ENCODE measurements around the gene CNRIP1.
A peak's percentile ranks its signal among the peaks of the same experiment; 100 is the strongest.

Gene CNRIP1

GRCh38 chr2:68291314-68291713, 28.4 kb downstream of the CNRIP1 start:
- DNase-seq: no peak

GRCh38 chr2:68290901-68291300, 28.8 kb downstream of the CNRIP1 start:
- no peak for DNase-seq

DNA sequence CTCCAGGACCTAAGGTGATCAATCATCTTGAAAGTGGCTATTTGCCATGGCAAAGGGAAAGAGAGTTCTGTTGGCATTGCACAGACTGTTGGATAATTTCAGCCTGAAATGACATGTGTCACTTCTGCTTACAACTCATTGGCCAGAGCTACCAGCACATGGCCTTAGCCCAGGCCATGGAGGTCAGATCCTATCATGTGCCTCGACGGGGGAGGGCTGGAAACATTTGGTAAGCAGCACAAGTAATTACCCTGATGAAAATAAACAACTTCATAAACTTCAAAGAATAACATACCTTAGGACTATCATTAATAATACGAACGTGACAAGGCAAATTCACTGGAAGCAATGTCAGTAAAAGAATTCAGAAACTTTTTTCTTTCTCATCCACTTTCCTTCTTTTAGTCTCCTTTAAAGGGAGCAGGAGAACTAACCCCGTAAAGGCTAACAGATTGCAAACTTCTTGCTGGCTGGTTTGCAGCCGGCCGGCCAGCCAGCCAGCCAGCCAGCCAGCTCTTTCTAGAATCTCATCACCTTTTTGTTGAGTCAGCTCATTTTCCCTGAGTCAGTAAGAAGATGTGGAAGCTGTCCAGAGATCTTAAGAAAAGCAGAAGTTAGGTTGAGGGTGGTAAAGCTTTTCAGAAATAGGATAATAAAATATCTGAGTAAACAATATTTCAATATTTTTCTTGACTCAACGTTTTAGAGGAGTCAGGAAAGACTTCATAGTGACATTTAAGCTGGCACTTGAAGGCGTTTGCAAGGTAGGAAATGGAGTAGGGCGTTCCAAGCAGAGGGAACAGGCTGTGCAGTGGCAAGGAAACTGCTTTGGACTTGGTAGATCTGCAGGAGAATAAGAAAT, 31.9 kb downstream of the CNRIP1 start:
- no peak for DNase-seq

DNA sequence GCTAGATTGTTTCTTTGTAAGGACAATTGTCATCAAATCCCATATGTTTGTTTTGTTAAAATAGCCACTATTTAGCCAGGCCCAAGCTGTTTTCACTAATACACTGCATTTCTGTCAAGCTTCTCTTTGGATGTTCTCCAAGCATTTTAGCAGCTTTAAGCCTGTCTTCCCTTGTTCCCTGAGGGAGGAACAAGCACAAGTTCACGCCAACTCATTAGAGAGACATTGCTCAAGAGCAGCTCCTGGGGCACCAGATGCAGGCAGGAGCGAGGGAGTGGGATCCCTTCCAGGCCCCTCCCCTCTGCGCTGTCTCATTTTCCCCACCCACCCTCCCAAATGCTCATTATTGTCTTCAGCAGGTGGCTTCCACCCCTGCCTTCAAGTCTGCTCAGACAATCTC, 34.9 kb downstream of the CNRIP1 start:
- DNase-seq: no peak

GRCh38 chr2:68283419-68283812, 36.3 kb downstream of the CNRIP1 start:
- no peak for DNase-seq

DNA sequence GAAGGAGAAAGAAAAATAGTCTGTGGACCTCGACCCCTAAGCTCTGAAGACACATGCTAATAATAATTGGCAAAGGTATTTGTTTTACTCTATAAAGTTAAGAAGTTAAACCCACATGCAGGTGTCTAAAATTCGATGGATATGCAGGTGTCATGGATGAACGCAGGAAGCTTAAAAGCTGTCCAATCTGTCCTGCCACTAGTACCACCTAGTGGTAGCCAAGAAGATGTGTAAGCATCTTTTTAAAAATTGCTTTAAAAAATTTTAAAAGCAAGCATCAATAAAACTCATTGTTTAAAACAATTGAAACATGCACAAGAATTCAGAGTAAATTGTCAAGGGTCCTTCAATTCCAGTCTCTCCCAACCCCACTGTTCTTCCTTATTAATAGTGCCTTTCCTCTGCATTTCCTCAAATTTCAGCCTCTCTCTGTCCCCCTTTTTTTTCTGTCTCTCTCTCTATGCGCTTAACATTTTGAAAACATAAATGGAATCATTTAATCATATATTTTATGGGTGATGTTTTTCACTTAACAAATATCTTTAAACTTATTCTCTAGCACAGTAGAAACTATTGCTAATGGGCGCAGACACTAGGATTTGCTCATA, 36.8 kb downstream of the CNRIP1 start:
- DNase-seq: no peak

- no peak for DNase-seq
These were observed 39.0 kb downstream of the CNRIP1 start for GRCh38 chr2:68280796-68281195.

- no peak for DNase-seq
These were observed 39.4 kb downstream of the CNRIP1 start for GRCh38 chr2:68280348-68280747.

GRCh38 chr2:68279691-68280090, 40.1 kb downstream of the CNRIP1 start:
- no peak for DNase-seq

DNA sequence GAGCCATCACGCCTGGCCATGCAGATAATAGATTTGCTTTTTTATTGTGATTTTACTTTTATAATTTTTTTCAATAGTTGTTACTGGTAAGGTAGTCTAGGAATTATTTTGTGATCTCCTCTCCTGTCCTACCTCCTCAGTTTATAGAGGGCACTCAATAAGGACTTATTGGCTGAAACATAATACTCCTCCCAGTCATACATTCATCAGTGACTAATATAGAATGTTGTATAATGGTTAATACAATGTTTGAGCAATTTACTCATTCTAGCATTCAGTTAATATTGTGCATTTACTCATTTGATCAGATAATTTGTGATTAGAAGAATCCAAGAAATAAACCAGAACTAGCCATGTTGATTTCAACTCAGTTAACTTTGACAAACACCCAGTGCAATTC, 41.6 kb downstream of the CNRIP1 start:
- no peak for DNase-seq

- no peak for DNase-seq
These were observed 45.7 kb downstream of the CNRIP1 start for GRCh38 chr2:68274022-68274421.

GRCh38 chr2:68272246-68272994, 47.3 kb downstream of the CNRIP1 start:
- no peak for DNase-seq

GRCh38 chr2:68266655-68267054, 53.1 kb downstream of the CNRIP1 start:
- no peak for DNase-seq

DNA sequence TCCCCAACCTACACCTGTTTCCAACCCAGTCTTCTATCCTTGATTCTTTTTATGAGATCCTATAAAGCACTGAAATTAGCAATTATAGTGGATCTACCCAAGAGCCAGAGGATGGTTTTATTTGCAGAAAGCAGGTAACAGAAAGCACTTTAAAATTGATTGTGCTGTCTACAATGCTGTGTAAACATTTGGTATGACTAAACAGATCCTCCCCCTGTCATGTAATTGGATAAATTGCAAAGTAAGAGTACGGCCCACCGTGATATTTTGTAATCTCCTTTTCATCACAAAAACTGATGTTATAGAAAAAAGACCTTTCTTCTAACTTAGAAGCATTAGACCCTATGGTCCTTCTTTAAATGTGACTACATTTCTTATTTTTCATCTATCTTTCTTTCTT, 56.1 kb downstream of the CNRIP1 start:
- no peak for DNase-seq

DNA sequence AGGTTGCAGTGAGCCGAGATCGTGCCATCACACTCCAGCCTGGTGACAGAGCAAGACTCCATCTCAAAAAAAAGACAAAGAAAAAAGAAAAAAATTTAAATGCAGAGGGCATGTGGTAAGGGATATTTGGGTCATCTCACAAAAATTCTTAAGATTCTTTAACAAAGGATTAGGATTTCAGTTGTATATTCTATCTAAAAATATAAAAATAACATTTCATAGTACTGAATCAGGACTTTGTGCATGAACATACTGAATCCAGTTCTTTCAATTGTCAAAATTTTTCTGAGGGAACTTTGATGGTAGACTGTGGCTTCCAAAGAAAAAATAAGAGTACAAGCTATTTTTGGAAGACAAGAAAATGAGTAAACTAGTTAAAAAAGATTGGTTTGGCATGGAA, 60.9 kb downstream of the CNRIP1 start:
- no peak for DNase-seq

DNA sequence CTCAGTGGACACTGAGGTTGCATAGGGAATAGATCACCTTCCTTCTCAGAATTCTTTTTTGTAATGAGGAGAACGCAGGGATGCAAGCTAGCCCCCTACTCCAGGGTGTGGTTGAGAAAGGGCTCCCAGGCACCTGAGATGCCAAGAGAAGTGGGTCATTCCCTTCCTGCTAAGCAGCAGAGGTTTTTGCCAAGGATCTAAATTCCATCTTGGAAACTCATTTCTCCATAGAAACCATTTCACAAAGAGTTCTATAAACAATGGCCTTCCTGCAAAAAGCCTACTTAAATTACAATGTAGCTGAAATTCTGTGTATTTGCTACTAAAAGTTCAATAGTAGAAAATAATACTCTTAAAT, 63.7 kb downstream of the CNRIP1 start:
- DNase-seq: no peak

DNA sequence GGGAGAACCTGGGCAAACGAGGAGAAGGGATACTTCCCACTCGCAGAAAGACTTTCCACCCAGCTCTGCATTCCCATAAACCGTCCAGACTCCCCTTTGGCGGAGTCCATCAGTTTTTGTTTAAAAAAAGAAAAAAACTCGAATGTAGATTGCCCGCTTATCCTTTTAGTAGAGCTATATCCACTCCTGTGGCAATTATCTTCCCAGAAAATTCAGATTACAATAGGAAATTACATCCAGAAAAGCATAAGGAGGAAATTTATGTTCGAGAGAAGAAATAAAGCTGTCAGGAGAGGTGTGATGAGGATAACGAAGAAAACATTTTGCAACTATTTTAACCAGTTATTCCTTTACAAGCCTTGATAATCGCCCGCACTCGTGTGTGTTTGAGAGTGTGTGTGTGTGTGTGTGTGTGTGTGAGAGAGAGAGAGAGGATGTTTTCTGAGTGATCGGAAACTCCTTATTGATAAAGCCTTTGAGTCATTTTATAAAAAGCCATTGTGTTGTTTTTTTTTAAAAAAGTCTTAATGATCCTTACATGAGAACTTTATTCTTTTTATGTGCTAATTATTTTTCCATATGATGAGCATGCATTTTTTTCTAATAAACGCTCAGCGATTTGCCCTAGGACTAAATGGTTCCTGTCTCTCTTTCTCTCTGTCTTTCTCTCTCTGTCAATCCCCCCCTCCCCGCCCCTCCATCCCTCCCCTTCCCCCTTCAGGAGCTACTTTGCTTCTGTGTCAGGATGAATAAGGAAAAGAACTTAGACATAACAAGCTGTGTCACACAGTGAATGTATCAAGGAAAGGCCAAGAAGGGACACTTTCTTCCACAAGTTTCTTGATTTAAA, 66.3 kb downstream of the CNRIP1 start:
- DNase-seq: no peak

- peak; percentile 95 for DNase-seq
These were observed 67.1 kb downstream of the CNRIP1 start, which contains the start of gene PPP3R1 for GRCh38 chr2:68252400-68253218. TSS of gene PPP3R1 (minus strand) at chr2:68252532. CDS start at chr2:68252127, 405 bp downstream.

DNA sequence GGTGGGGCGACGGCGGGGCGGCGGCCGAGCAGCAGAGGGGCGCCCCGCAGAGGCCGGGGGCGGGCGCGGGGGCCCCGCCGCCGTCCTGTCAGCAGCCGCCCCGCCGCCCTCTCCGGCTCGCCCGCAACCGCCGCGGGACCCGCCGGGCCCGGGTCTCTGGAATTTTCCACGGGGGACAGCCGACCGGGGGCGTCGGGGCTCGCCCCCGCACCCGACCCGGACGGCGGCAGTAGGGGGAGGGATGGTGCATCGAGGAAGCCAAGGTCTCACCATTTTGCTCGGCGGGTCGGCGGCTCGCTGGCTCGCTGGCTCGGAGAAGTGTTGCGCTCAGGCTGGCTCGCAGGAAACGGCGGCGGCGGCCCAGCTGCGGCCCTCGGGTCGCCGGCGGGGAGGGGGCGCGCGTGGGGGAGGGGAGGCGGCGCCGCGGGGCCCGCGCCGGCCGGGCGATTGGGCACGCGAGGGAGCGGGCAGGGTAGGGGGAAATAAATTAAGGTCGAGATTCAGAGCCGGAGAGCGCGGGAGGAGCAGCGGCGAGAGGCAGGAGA, 67.8 kb downstream of the CNRIP1 start:
- peak; percentile 80 for DNase-seq

- peak; percentile 80 for DNase-seq
These were observed 68.4 kb downstream of the CNRIP1 start for GRCh38 chr2:68251187-68251854.

DNA sequence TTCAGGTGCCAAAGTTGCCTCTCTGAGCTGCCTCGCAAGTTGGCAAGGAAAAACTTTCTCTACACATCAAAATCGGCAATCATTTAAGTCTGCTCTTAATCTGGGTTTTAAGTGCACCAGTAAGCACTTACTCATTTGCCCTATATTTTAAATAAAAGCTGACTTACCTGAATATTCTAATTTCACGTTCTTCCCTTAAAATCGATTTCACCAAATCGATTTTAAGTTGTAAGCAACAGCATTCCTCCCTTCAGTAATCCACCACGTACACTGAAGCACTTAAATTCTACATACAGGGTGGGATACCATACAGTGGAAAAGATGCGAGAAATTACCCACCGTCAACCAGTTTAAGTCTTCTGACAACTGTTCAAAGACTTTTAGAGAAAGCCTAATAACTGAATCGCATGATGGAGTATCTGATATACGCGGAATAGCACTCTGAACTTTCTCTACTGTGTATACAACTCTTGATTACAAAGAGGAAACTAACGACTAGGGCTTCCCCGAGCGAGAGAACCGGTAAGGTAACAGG, 69.0 kb downstream of the CNRIP1 start:
- no peak for DNase-seq
